Mesendoderm (in vitro differentiated cells): ENCODE results near the gene FRMD4B.

Source experiments
- DNase-seq: peaks from one replicate; pipeline ENCODE4 v3.0.0; 2013
- H2AK5ac ChIP-seq: 2 replicates; pipeline ENCODE4 v1.6.1; 2013; ENCODE audit warnings: low read length, inconsistent platforms
- H2BK120ac ChIP-seq: 2 replicates; pipeline ENCODE4 v1.6.1; 2013; ENCODE audit warnings: low read depth, mild to moderate bottlenecking, low read length, moderate library complexity, mixed read lengths
- H2BK15ac ChIP-seq: replicated peaks from 2 replicates; pipeline ENCODE4 v1.6.1; 2013; ENCODE audit warnings: low read depth, mild to moderate bottlenecking, moderate library complexity
- H2BK5ac ChIP-seq: 2 replicates; pipeline ENCODE4 v1.6.1; 2013; ENCODE audit warnings: low read length, inconsistent platforms
- H3K18ac ChIP-seq: 2 replicates; pipeline ENCODE4 v1.6.1; 2013; ENCODE audit warnings: mild to moderate bottlenecking, low read length, mixed read lengths
- H3K23ac ChIP-seq: one replicate; pipeline ENCODE4 v1.6.1; 2013; ENCODE audit warnings: low read length
- H3K27ac ChIP-seq: 2 replicates; pipeline ENCODE4 v1.5.1; 2013; ENCODE audit warnings: low read depth, mild to moderate bottlenecking, inconsistent platforms, low read length, moderate library complexity
- H3K27me3 ChIP-seq: 2 replicates; pipeline ENCODE4 v1.6.1; 2013; ENCODE audit warnings: low read length, control low read depth, mild to moderate bottlenecking, inconsistent platforms; ENCODE audit not compliant: insufficient read depth, poor library complexity
- H3K36me3 ChIP-seq: 2 replicates; pipeline ENCODE4 v1.6.1; 2013; ENCODE audit warnings: low read length, inconsistent platforms; ENCODE audit not compliant: control insufficient read depth, insufficient read depth
- H3K4ac ChIP-seq: one replicate; pipeline ENCODE4 v1.6.1; 2013; ENCODE audit warnings: low read depth, mild to moderate bottlenecking, low read length, moderate library complexity
- H3K4me1 ChIP-seq: 2 replicates; pipeline ENCODE4 v1.6.1; 2013; ENCODE audit warnings: low read depth, low read length, inconsistent platforms; ENCODE audit not compliant: control insufficient read depth
- H3K4me2 ChIP-seq: 2 replicates; pipeline ENCODE4 v1.6.1; 2013; ENCODE audit warnings: low read length
- H3K4me3 ChIP-seq: 2 replicates; pipeline ENCODE4 v1.5.1; 2013; ENCODE audit warnings: mild to moderate bottlenecking, low read length
- H3K56ac ChIP-seq: one replicate; pipeline ENCODE4 v1.6.1; 2013; ENCODE audit warnings: low read length
- H3K79me1 ChIP-seq: 2 replicates; pipeline ENCODE4 v1.6.1; 2013; ENCODE audit warnings: low read length, inconsistent platforms
- H3K79me2 ChIP-seq: 2 replicates; pipeline ENCODE4 v1.6.1; 2013; ENCODE audit warnings: mild to moderate bottlenecking, low read length; ENCODE audit not compliant: control insufficient read depth, insufficient read depth
- H3K9ac ChIP-seq: 2 replicates; pipeline ENCODE4 v1.6.1; 2013; ENCODE audit warnings: low read length, inconsistent platforms
- H4K5ac ChIP-seq: one replicate; pipeline ENCODE4 v1.6.1; 2013; ENCODE audit warnings: low read length
- H4K8ac ChIP-seq: one replicate; pipeline ENCODE4 v1.6.1; 2013; ENCODE audit warnings: low read depth, mild to moderate bottlenecking, control low read depth, low read length, moderate library complexity
- WGBS: extraction: QIAGEN DNeasy Blood & Tissue Kit; methylation state at CpG from one replicate; pipeline ENCODE4 v1.1.7; 2013; ENCODE audit warnings: low lambda C conversion rate, missing lambda C conversion rate; ENCODE audit not compliant: insufficient coverage; ENCODE audit errors: extremely low coverage; 5-methylcytosine and 5-hydroxymethylcytosine counted together

FRMD4B gene

GRCh38 chr3:69160525-69160924 lies 225.4 kb downstream of the FRMD4B start:
- Histone ChIP-seq H3K4ac (no peak overlapping the region), H3K4me3 (no peak overlapping the region), H3K79me1 (no peaks in the 10 kb centered on the region), H3K18ac (no peak overlapping the region), H2BK120ac (no peak overlapping the region), H2AK5ac (no peak overlapping the region), H3K4me1 (no peaks in the 10 kb centered on the region), H4K8ac (no peak overlapping the region), H3K23ac (no peak overlapping the region), H3K79me2 (no peaks in the 10 kb centered on the region), H3K56ac (no peak overlapping the region), H2BK15ac (no peak overlapping the region), H3K36me3 (no peaks in the 10 kb centered on the region), H3K27me3 (no peaks in the 10 kb centered on the region), H3K9ac (no peak overlapping the region), H4K5ac (no peak overlapping the region), H2BK5ac (no peak overlapping the region), H3K4me2 (no peak overlapping the region), H3K27ac (no peak overlapping the region)
- no CpG with 5 or more reads among the region's 4 CpGs for WGBS
- DNase-seq = no peak

GRCh38 chr3:69160107-69160506 lies 225.8 kb downstream of the FRMD4B start:
- Histone ChIP-seq H3K36me3 (no peaks in the 10 kb centered on the region), H3K4me2 (no peak overlapping the region), H2BK5ac (no peak overlapping the region), H3K4ac (no peak overlapping the region), H4K5ac (no peak overlapping the region), H3K9ac (no peak overlapping the region), H3K4me1 (no peaks in the 10 kb centered on the region), H3K23ac (no peak overlapping the region), H3K79me1 (no peaks in the 10 kb centered on the region), H2AK5ac (no peak overlapping the region), H3K18ac (no peak overlapping the region), H3K27ac (no peak overlapping the region), H2BK15ac (no peak overlapping the region), H4K8ac (no peak overlapping the region), H2BK120ac (no peak overlapping the region), H3K56ac (no peak overlapping the region), H3K79me2 (no peaks in the 10 kb centered on the region), H3K27me3 (no peaks in the 10 kb centered on the region), H3K4me3 (no peak overlapping the region)
- no CpG with 5 or more reads among the region's 2 CpGs for WGBS
- DNase-seq = no peak

- Histone ChIP-seq H2BK120ac (no peak overlapping the region), H3K9ac (no peak overlapping the region), H3K79me2 (no peaks in the 10 kb centered on the region), H3K4ac (no peak overlapping the region), H3K27me3 (peaks cover 2% of the 10 kb centered on the region), H3K4me2 (no peak overlapping the region), H3K79me1 (no peaks in the 10 kb centered on the region), H4K8ac (no peak overlapping the region), H3K4me1 (no peaks in the 10 kb centered on the region), H3K56ac (no peak overlapping the region), H2BK5ac (no peak overlapping the region), H2BK15ac (no peak overlapping the region), H2AK5ac (no peak overlapping the region), H3K36me3 (no peaks in the 10 kb centered on the region), H3K27ac (no peak overlapping the region), H3K18ac (no peak overlapping the region), H4K5ac (no peak overlapping the region), H3K23ac (no peak overlapping the region), H3K4me3 (no peak overlapping the region)
- WGBS = no CpG with 5 or more reads among the region's 3 CpGs
- no peak for DNase-seq
Observed at GRCh38 chr3:69149586-69149985, 236.3 kb downstream of the FRMD4B start.

- Histone ChIP-seq H3K79me2 (no peaks in the 10 kb centered on the region), H3K4me3 (no peak overlapping the region), H3K9ac (no peak overlapping the region), H3K4me2 (no peak overlapping the region), H3K36me3 (no peaks in the 10 kb centered on the region), H4K8ac (no peak overlapping the region), H3K27ac (no peak overlapping the region), H2BK120ac (no peak overlapping the region), H4K5ac (no peak overlapping the region), H3K18ac (no peak overlapping the region), H2AK5ac (no peak overlapping the region), H3K56ac (no peak overlapping the region), H3K27me3 (no peaks in the 10 kb centered on the region), H2BK15ac (no peak overlapping the region), H3K4ac (no peak overlapping the region), H2BK5ac (no peak overlapping the region), H3K23ac (no peak overlapping the region), H3K4me1 (peaks cover 2% of the 10 kb centered on the region), H3K79me1 (no peaks in the 10 kb centered on the region)
- peak; percentile 24 for DNase-seq
Observed at GRCh38 chr3:69145688-69146087, 240.2 kb downstream of the FRMD4B start.

- H3K79me1 ChIP-seq = no peaks in the 10 kb centered on the region
- H4K5ac ChIP-seq = no peak overlapping the region
- H3K23ac ChIP-seq = no peak overlapping the region
- no CpG with 5 or more reads among the region's 3 CpGs for WGBS
- no peak overlapping the region for H3K18ac ChIP-seq
- no peak overlapping the region for H3K4ac ChIP-seq
- no peak overlapping the region for H3K56ac ChIP-seq
- no peak overlapping the region for H2BK15ac ChIP-seq
- H3K4me2 ChIP-seq = no peak overlapping the region
- no peak overlapping the region for H3K27ac ChIP-seq
- peaks cover 2% of the 10 kb centered on the region for H3K4me1 ChIP-seq
- H2BK5ac ChIP-seq = no peak overlapping the region
- H2BK120ac ChIP-seq = no peak overlapping the region
- H4K8ac ChIP-seq = no peak overlapping the region
- peak; percentile 76 for DNase-seq
- no peak overlapping the region for H3K9ac ChIP-seq
- H3K79me2 ChIP-seq = no peaks in the 10 kb centered on the region
- no peaks in the 10 kb centered on the region for H3K27me3 ChIP-seq
- no peak overlapping the region for H3K4me3 ChIP-seq
- no peaks in the 10 kb centered on the region for H3K36me3 ChIP-seq
- H2AK5ac ChIP-seq = no peak overlapping the region
Observed at GRCh38 chr3:69144631-69145245, 241.2 kb downstream of the FRMD4B start.

GRCh38 chr3:69143612-69144011 lies 242.3 kb downstream of the FRMD4B start:
- Histone ChIP-seq H3K18ac (no peak overlapping the region), H4K5ac (no peak overlapping the region), H3K56ac (no peak overlapping the region), H3K79me2 (no peaks in the 10 kb centered on the region), H3K4me2 (no peak overlapping the region), H3K4me1 (peaks cover 2% of the 10 kb centered on the region), H3K79me1 (no peaks in the 10 kb centered on the region), H3K27me3 (no peaks in the 10 kb centered on the region), H2BK15ac (no peak overlapping the region), H4K8ac (no peak overlapping the region), H2BK5ac (no peak overlapping the region), H2AK5ac (no peak overlapping the region), H3K36me3 (no peaks in the 10 kb centered on the region), H3K4ac (no peak overlapping the region), H3K27ac (no peak overlapping the region), H3K23ac (no peak overlapping the region), H3K4me3 (no peak overlapping the region), H2BK120ac (no peak overlapping the region), H3K9ac (no peak overlapping the region)
- DNase-seq = peak; percentile 84
- no CpG with 5 or more reads among the region's 3 CpGs for WGBS
